ENCODE measurements around the gene ZFX. TPM values are rescaled to one million over a fixed set of nuclear protein-coding genes. Genes with fewer than 3 reads are reported as not detected.

The ZFX gene

GRCh38 chrX:24264383-24264782, 114.9 kb downstream of the ZFX start:
- no peak overlapping the region for H4K8ac ChIP-seq (ENCODE audit: low read depth, low read length)
- no peaks in the 10 kb centered on the region for H3K4me1 ChIP-seq (ENCODE audit: control insufficient read depth, low read depth, low read length)
- no peaks in the 10 kb centered on the region for H3K27me3 ChIP-seq (ENCODE audit: insufficient read depth, low read length, poor library complexity)
- no peak overlapping the region for H3K4me2 ChIP-seq (ENCODE audit: low read length)
- no CpG with 5 or more reads among the region's 6 CpGs for WGBS (ENCODE audit: extremely low coverage, insufficient coverage, low lambda C conversion rate)
- H4K5ac ChIP-seq (ENCODE audit: low read length): no peak overlapping the region
- no peaks in the 10 kb centered on the region for H3K79me1 ChIP-seq (ENCODE audit: low read length)
- H3K36me3 ChIP-seq (ENCODE audit: control insufficient read depth, insufficient read depth, low read length): no peaks in the 10 kb centered on the region
- H2BK15ac ChIP-seq (replicated peaks; ENCODE audit: low read depth): no peak overlapping the region
- no peaks in the 10 kb centered on the region for H3K79me2 ChIP-seq (ENCODE audit: control insufficient read depth, insufficient read depth, low read length)
- no peak overlapping the region for H2BK5ac ChIP-seq (ENCODE audit: low read length)
- no peak for DNase-seq
- no peak overlapping the region for H3K9ac ChIP-seq (ENCODE audit: low read length)
- H2AK5ac ChIP-seq (ENCODE audit: low read length): no peak overlapping the region
- no peak overlapping the region for H3K4ac ChIP-seq (ENCODE audit: low read depth, low read length)
- no peak overlapping the region for H3K23ac ChIP-seq (ENCODE audit: low read length)
- H3K56ac ChIP-seq (ENCODE audit: low read length): no peak overlapping the region
- H3K27ac ChIP-seq (ENCODE audit: low read depth, low read length): no peak overlapping the region
- H2BK120ac ChIP-seq (ENCODE audit: low read depth, low read length): no peak overlapping the region
- H3K18ac ChIP-seq (ENCODE audit: low read length): no peak overlapping the region
- no peak overlapping the region for H3K4me3 ChIP-seq (ENCODE audit: low read length)

Small RNAs within 50 kb of the gene (small RNA-seq; reads per million reads assigned to genes)
- not detected for gene RF00263 (ENCODE audit: insufficient read depth)
